GM19035 (cell line): Measurements from ENCODE around the gene RNF208.
A peak's percentile ranks its signal among the peaks of the same experiment; 100 is the strongest.

Experiments
- ATAC-seq: cut with Tn5 transposase; IDR thresholded peaks from one replicate; pipeline ENCODE4 v1.9.1; 2021; ENCODE audit not compliant: unreplicated experiment

The RNF208 gene

GRCh38 chr9:137228506-137228967 is 6.5 kb upstream of the RNF208 start:
- no peak for ATAC-seq

GRCh38 chr9:137227853-137228505 is 5.9 kb upstream of the RNF208 start:
- ATAC-seq = no peak

DNA sequence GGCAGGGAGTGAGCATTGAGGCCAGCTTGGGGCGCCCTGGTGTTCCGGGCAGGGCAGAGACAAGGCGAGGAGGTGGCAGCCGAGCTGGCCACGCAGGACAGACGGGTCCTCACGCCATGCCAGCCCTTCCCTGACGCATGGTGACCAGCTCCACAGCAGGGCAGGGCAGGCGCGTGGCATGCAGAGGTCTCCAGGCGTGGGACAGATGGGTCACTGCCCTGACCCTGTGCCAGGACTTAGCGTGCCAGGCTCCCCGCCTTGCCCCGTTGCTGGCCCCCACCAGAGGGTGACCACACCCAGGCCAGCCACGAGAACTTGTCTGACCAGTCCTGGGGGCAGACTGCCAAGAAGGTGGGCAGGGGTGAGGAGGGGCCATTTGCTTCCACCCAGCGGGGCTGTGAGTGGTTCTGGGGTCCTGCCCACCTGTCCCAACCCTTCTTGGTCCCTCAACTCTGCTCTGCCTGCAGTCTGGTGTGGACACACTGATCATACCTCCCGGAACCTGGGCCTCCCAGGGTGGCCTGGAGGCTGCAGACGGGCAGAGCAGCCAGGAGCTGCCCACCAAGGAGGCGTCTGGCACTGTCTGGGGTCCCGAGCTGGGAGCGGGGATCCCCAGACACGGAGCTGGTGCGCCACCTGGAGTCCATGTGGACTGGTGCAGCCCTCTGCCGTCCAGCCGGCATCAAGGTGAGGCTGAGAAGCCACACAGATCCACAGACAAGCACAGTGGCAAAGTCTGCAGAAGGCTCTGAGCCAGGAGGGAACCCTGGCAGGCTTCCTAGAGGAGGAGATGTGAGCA is 5.2 kb upstream of the RNF208 start, which contains the start of gene RNF224:
Gene RNF224, plus strand, starts transcription at position 449 of the 799 bp plus-strand sequence. CDS start 834 bp downstream, outside the sequence.
- ATAC-seq = no peak

DNA sequence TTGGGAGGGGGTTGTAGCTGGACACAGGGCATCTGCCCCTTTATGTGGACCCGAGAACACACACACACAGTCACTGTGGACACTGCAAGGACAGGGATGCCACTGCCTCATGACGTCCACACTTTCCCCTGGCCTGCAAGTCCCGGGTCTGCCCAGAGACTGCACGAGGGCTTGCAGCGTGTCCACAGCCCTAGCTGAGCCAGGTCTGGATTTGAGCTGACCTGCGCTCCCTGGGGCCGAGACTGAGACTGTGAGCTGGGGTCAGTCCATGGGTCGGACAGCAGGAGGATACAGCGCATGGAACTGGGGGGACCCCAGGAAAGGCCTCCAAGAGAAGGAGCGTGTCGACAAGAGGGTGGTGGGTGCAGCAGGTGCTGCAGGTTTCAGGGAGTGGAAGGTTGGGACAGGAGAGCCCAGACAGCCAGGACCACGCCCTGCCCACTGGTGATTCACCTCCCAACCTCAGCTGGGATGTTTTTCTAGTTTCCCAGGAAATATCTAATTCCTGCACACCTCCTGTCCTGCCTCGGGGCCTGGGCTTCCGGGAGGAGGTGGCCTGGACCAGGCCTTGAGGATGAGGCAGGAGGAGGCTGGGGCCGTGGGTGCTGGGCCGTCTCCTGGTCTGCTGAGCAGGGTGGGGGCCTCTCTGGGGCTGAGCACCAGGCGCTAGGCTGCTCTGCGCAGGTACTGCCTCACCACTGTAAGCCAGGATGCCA is 4.5 kb upstream of the RNF208 start:
- ATAC-seq = no peak

- ATAC-seq = no peak
These were observed 3.8 kb upstream of the RNF208 start for GRCh38 chr9:137225699-137226331.

- ATAC-seq = no peak
These were observed 3.0 kb upstream of the RNF208 start, which contains the start of gene CYSRT1 for GRCh38 chr9:137224830-137225694. TSS of gene CYSRT1 (plus strand) at chr9:137225174. CDS start at chr9:137225622, 448 bp downstream.

DNA sequence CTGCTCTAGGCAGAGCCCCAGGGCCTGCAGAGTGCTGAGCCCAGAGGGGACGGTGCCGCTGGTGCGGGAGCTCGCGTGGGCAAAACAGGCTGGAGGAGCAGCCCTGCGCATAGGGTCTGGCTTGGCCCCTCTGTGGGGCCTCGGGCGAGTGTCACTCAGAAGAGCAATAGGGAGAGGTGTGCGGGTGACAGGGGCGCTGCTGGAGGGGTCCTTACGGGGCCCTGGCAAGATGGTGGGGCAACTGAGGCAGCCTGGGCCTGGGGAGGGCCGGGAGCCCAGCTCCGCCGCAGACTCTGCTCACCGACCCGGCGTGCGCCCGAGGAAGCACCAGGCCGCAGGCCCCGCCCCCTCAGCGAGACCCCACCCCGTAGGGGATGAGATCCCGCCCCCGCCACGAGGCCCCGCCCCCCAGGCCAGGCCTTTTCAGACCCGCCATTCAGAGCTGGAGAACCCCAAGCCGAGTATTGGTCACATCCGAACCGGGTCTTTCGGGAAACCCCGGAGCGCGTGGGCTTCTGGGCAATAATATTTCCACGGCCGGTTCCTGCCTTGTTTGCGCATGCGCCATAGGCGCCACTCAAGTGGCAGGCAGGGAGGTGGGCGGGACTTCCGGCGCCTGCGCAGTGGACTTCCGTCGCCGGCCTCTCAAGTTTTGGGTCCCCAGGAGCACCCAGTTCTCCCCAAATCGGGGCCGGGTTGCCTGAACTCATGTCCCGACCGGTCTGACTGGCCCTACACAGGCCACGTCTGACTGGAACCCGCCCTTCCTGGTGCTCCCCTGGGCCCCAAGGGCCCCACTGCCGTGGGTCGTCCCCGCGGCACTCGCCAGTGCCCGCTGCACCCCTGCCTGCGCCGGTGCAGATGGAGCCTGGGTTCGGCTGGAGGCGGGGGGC is 1.3 kb upstream of the RNF208 start:
- peak; percentile 66 for ATAC-seq

GRCh38 chr9:137221506-137222111 is 431 bp downstream of the RNF208 start:
- ATAC-seq = no peak

DNA sequence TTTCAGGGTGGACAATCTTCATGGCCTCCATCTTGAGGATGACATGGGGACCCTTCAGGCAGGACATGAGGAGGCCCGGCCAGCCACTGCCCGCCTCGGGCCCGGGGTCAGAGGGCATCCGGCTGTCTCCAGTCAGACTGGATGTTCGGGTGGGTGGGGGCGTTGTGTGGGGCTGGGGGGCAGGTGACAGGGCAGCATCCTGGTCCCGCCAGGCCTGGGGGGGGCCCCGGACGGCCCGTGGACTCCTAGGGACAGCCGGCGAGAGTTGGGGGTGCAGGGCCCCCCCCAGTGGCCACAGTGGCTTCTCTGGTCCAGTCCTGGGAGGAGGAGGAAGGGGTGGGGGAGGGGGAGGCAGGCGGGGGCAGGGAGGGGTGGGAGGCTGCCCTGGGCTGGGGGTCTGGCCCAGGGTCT is 940 bp downstream of the RNF208 start:
- no peak for ATAC-seq

GRCh38 chr9:137220317-137221094 is 1.5 kb downstream of the RNF208 start:
- no peak for ATAC-seq

GRCh38 chr9:137219757-137220316 is 2.2 kb downstream of the RNF208 start:
- ATAC-seq = no peak

DNA sequence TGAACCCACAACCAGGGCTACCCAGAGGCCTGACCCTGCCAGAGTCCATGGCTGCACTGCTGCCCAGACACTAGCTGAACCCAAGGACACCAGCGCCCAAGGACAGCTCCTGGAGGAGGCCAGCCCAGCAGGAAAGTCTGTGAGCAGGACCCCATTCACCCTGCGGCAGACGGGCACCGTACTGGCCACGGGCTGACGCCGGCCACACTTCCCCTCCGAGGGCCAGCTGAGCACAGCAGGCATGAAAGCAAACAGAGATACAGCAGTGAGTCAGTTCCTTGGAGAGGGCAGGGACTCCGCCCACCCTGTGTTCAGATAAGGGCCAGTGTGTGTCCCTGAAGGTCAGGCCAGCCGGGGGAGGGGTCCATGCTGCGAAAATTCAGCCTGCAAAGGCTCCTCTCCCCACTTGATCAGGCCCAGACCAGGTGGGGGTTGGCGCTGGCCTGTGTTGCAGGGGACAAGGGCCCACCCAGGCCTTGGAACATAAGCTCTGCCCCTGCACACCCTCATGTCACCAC is 3.2 kb downstream of the RNF208 start:
- no peak for ATAC-seq

GRCh38 chr9:137218212-137218753 is 3.8 kb downstream of the RNF208 start:
- ATAC-seq = no peak

DNA sequence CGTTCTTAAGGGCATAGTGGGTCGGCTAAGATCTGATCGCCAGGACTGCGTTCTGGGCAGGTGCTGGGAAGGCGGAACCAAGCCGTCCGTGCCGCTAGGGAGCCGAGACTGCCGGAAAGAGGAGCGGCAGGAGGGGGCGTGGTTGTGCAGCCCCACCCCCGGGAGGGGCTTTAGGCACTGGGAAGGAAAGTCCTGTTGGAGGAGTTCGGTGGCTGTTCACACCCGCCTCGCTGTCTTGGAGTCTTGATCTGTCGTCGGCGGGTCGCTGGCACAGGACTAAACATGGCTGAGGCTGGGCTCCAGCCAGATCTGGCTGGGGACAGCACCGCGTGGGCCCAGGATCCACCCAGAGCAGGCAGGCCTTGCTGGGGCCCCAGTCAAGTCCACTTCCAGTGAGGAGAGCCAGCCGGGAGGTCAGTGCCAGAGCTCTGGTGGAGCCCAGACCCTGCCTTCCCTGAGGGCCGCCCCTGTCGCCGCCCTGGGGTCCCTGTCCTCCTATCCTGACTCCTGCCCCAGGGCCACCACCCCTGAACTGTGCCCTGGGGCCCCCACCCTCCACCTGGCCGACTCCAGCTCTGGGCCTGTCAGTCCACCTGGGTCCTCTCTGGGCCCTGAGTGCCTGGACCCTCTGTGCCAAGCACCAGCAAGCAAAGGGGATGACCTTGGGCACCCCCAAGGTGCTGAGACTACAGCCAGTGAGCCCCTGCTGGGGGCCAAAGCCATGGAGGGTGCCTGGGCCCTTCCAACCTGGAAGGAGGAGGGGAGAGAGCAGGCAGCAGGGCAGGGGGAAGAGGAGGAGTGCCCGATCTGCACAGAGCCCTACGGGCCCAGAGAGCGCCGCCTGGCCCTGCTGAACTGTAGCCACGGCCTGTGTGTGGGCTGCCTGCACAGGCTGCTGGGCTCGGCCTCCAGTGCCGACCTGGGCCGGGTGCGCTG is 4.5 kb downstream of the RNF208 start:
- ATAC-seq = no peak

DNA sequence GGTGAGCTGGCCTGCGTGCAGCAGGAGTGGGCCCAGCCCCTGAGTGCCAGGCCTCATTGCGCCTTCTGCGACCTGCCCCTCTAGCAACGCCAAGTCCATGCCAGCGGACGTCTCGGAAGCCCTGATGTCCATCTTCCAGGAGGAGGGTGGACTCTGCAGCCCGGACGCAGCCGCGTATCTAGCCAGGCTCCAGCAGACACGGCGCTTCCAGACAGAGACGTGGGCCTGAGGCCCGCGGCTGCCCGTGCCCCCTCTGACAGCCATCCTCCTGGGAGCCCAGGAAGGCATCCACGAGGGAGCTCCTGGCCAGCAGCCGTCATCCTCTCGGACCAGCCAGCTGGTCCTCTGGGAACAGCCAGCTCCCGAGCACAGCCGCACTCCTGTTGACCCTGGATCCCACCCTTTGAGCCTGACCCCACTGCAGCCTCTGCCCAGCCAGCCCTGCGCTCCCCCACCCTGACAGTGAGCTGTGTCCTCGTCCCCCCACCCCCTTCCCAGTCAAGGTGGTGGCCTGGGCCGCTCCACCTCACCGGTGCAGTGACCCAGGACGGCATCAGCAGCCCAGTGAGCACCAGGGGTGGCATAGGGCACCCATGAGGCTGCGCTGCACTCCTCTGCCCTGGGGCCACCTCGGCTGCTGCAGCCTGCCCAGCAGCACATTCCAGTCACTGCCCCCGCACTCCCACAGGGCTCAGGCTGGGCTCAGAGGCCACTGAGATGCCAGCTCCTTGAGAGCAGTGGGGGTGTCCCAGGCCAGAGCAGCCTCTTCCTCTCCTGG is 5.7 kb downstream of the RNF208 start:
- no peak for ATAC-seq
